K562 (cell line): ENCODE measurements around the gene HAUS6. TPM values are rescaled to one million over a fixed set of nuclear protein-coding genes. Genes with fewer than 3 reads are reported as not detected.

Experiments
- ATAC-seq: fragments of 200-7000 bp; cut with Tn5 transposase; 3 replicates; pipeline ENCODE4 v1.9.1; 2020; ENCODE audit warnings: moderate library complexity
- BruUV-seq: library from RNA; stranded (reverse); fragments of 400-500 nt; replicated peaks from 2 replicates; lab custom pipeline; 2021; lab: Mats Ljungman, UMichigan
- CTCF ChIA-PET: fragments of 300-600 bp; formaldehyde crosslinking; extraction: SDS; loops from one replicate; lab custom pipeline; 2021; ENCODE audit warnings: low intra/inter-chr PET ratio; lab: Yijun Ruan, JAX
- POLR2A ChIA-PET: fragments of 300-600, 350-650 bp; sonication (Branson Sonifier 250); formaldehyde crosslinking; extraction: SDS; loops from one replicate; lab custom pipeline; 2021; ENCODE audit warnings: antibody characterized with exemption, inconsistent platforms; lab: Yijun Ruan, JAX
- DNase-seq, 4 experiments: peaks; one replicate each; pipeline versions ENCODE4 v3.0.0 to v3.0.0-alpha.2; 2011 to 2018; ENCODE audit warnings: low spot score in 3 of 4, mixed read lengths in 3 of 4; ENCODE audit errors: extremely low read depth in 1 of 4
- FAIRE-seq: peaks from 2 replicates; lab custom pipeline; 2011; peaks lifted over from hg19 to GRCh38; lab: Jason Lieb, UNC
- H2AFZ ChIP-seq: 2 replicates; pipeline ENCODE4 v1.6.0; 2011; ENCODE audit warnings: low read depth, low read length, control low read depth, inconsistent platforms
- H3K27ac ChIP-seq: fragments of 200-600 bp; 3 replicates; pipeline ENCODE4 v1.8.0; 2011; ENCODE audit warnings: low read depth, mild to moderate bottlenecking, control low read depth, inconsistent platforms, low read length, moderate library complexity, mixed read lengths; ENCODE audit errors: extremely low read depth
- H3K27me3 ChIP-seq, 2 experiments: fragments of 300-600 bp in 1 of 2; 2 replicates in 1 of 2; 3 replicates in 1 of 2; pipeline versions ENCODE4 v1.6.0 to v1.8.0; 2011; ENCODE audit warnings: inconsistent platforms in 2 of 2, low read length in 2 of 2, mild to moderate bottlenecking in 1 of 2, mixed read lengths in 1 of 2, moderate library complexity in 1 of 2; ENCODE audit not compliant: control insufficient read depth in 2 of 2, insufficient read depth in 2 of 2
- H3K36me3 ChIP-seq: fragments of 300-600 bp; 3 replicates; pipeline ENCODE4 v1.8.0; 2011; ENCODE audit warnings: mild to moderate bottlenecking, low read length, inconsistent platforms; ENCODE audit not compliant: control insufficient read depth, insufficient read depth
- H3K4me1 ChIP-seq, 2 experiments: fragments of 200-600 bp in 1 of 2; replicated peaks in 1 of 2; 2 replicates in 1 of 2; 3 replicates in 1 of 2; pipeline versions ENCODE4 v1.5.1 to v1.8.0; 2011; ENCODE audit warnings: inconsistent platforms in 2 of 2, low read length in 2 of 2, mild to moderate bottlenecking in 1 of 2, mixed read lengths in 1 of 2, moderate library complexity in 1 of 2; ENCODE audit not compliant: control insufficient read depth in 2 of 2, insufficient read depth in 2 of 2
- H3K4me2 ChIP-seq: 2 replicates; pipeline ENCODE4 v1.6.1; 2011; ENCODE audit warnings: low read length, control low read depth, inconsistent platforms, mixed read lengths; ENCODE audit not compliant: insufficient read depth
- H3K4me3 ChIP-seq: fragments of 200-600 bp; sonication (generic), shearing (Covaris generic); 2 replicates; pipeline ENCODE4 v1.5.1; 2016; ENCODE audit warnings: control low read depth, inconsistent platforms
- H3K79me2 ChIP-seq: fragments of 200-600 bp; 3 replicates; pipeline ENCODE4 v1.8.0; 2011; ENCODE audit warnings: low read length, inconsistent platforms; ENCODE audit not compliant: control insufficient read depth, insufficient read depth
- H3K9ac ChIP-seq, 2 experiments: 2 replicates each; pipeline versions ENCODE4 v1.6.0 to v1.6.1; 2011; ENCODE audit warnings: low read depth in 2 of 2, low read length in 2 of 2, control low read depth in 1 of 2, inconsistent platforms in 1 of 2, mild to moderate bottlenecking in 1 of 2, mixed read lengths in 1 of 2; ENCODE audit not compliant: insufficient read depth in 1 of 2
- H3K9me1 ChIP-seq: one replicate; pipeline ENCODE4 v1.6.0; 2011; ENCODE audit warnings: inconsistent platforms, mild to moderate bottlenecking, low read length, moderate library complexity; ENCODE audit not compliant: control insufficient read depth, insufficient read depth
- H3K9me3 ChIP-seq: replicated peaks from 2 replicates; pipeline ENCODE4 v1.5.1; 2011; ENCODE audit warnings: low read depth, low read length, inconsistent platforms; ENCODE audit not compliant: control insufficient read depth, insufficient read depth
- H4K20me1 ChIP-seq: replicated peaks from 2 replicates; pipeline ENCODE4 v1.6.1; 2011; ENCODE audit warnings: low read length, inconsistent platforms, mixed read lengths; ENCODE audit not compliant: control insufficient read depth, insufficient read depth
- CTCFL ChIP-seq: IDR thresholded peaks from 2 replicates; pipeline ENCODE4 v1.6.1; 2011; ENCODE audit warnings: borderline replicate concordance, low read depth, mild to moderate bottlenecking, moderate library complexity, low read length; ENCODE audit not compliant: insufficient read depth, poor library complexity, severe bottlenecking
- E2F6 ChIP-seq, 2 experiments: IDR thresholded peaks; 2 replicates each; pipeline ENCODE4 v1.6.1; 2011; ENCODE audit warnings: borderline replicate concordance in 1 of 2, control low read depth in 1 of 2, low read depth in 1 of 2, low read length in 1 of 2, mild to moderate bottlenecking in 1 of 2, mixed read lengths in 1 of 2, moderate library complexity in 1 of 2; ENCODE audit not compliant: insufficient read depth in 1 of 2, insufficient read length in 1 of 2, poor library complexity in 1 of 2, severe bottlenecking in 1 of 2; ENCODE audit errors: extremely low read depth in 1 of 2
- ERF ChIP-seq: fragments of 450-650 bp; formaldehyde crosslinking; IDR thresholded peaks from 2 replicates; pipeline ENCODE4 v1.4.0; 2020; ENCODE audit warnings: mild to moderate bottlenecking, mixed read lengths
- FOSL1 ChIP-seq: fragments of 200-800 bp; sonication (Bioruptor generic); conservative IDR thresholded peaks from 2 replicates; pipeline ENCODE4 v1.6.1; 2016; ENCODE audit warnings: missing genetic modification characterization, missing compliant biosample characterization
- KLF6 ChIP-seq: fragments of 250-450 bp; sonication (Bioruptor Pico); IDR thresholded peaks from 2 replicates; pipeline ENCODE4 v1.4.0; 2020; ENCODE audit warnings: mild to moderate bottlenecking, moderate library complexity, borderline replicate concordance
- RBBP5 ChIP-seq: fragments of 200-600 bp; sonication (generic); IDR thresholded peaks from 2 replicates; pipeline ENCODE4 v1.6.1; 2012; ENCODE audit warnings: borderline replicate concordance, mild to moderate bottlenecking, low read length, control low read depth, inconsistent platforms; ENCODE audit not compliant: insufficient read depth, poor library complexity, severe bottlenecking
- RBM17 ChIP-seq: fragments of 200-400 bp; formaldehyde crosslinking; IDR thresholded peaks from 2 replicates; pipeline ENCODE4 v1.6.1; 2017; ENCODE audit warnings: low read depth, mild to moderate bottlenecking, low read length, borderline replicate concordance
- SAP30 ChIP-seq: fragments of 200-600 bp; sonication (generic); IDR thresholded peaks from 2 replicates; pipeline ENCODE4 v1.6.1; 2012; ENCODE audit warnings: borderline replicate concordance, low read depth, mild to moderate bottlenecking, moderate library complexity, low read length, control low read depth, inconsistent platforms; ENCODE audit not compliant: insufficient read depth, poor library complexity, severe bottlenecking
- VEZF1 ChIP-seq: fragments of 200-800 bp; sonication (Bioruptor generic); IDR thresholded peaks from 2 replicates; pipeline ENCODE4 v1.6.1; 2017; ENCODE audit warnings: missing genetic modification characterization, missing compliant biosample characterization
- ZNF146 ChIP-seq: IDR thresholded peaks from one replicate; pipeline ENCODE4 v1.6.1; 2018; ENCODE audit warnings: missing compliant biosample characterization; ENCODE audit not compliant: unreplicated experiment
- ZNF23 ChIP-seq: fragments of 250-450 bp; sonication (Bioruptor Pico); IDR thresholded peaks from 2 replicates; pipeline ENCODE4 v1.4.0; 2020; ENCODE audit warnings: mild to moderate bottlenecking
- WGBS: fragments of 100-300 bp; shearing (Covaris generic); methylation state at CpG from one replicate; pipeline ENCODE4 v1.1.6; 2016; ENCODE audit warnings: low coverage, mixed read lengths; ENCODE audit not compliant: insufficient coverage; ENCODE audit errors: missing lambda C conversion rate; 5-methylcytosine and 5-hydroxymethylcytosine counted together
- in situ Hi-C: fragments of 300-500 bp; cut with MboI; formaldehyde crosslinking; loops from 4 replicates; pipeline ENCODE4 v1.15.0; 2018; ENCODE audit warnings: inconsistent platforms, mixed read lengths
- intact Hi-C: fragments of 100-400 bp; cut with micrococcal nuclease; formaldehyde crosslinking; loops from 2 replicates; pipeline ENCODE4 v1.14.2; 2022
- polyA plus RNA-seq, 8 experiments: library from polyadenylated mRNA; depleted of rRNA in 4 of 8; stranded (reverse) in 5 of 8; unstranded in 3 of 8; fragments of >200 nt; fragmentation: Nextera tagmentation in 2 of 8; fragmentation: Illumina TruSeq in 1 of 8; extraction: Ambion mirVana in 2 of 8; extraction: Trizol in 1 of 8; gene quantifications; 2 replicates each; pipeline versions ENCODE4 v1.2.1 to v1.2.3, GENCODE V29; 2011 to 2014; ENCODE audit warnings: inconsistent platforms in 1 of 8, missing spikeins in 1 of 8
- total RNA-seq, 7 experiments: library from RNA; depleted of rRNA in 6 of 7; stranded (reverse); fragments of >200 nt in 6 of 7; fragmentation: Illumina TruSeq in 2 of 7; extraction: Trizol in 2 of 7; gene quantifications; 2 replicates each; pipeline versions ENCODE4 v1.2.1 to v1.2.3, GENCODE V29; 2011 to 2021; ENCODE audit warnings: low replicate concordance in 1 of 7

Gene HAUS6
- total and polyA plus RNA-seq, 9 of the 15 experiments (the other 6 are each of a cell fraction or from before 2014, with no cell fraction given), result 10.2 to 31.7 (median 23.1) TPM

- DNase-seq (peak; percentile 88 to 92 (median 88)), FAIRE-seq (peak; percentile 74), ATAC-seq (peak; percentile 90)
- in situ Hi-C loops (no loop called here), intact Hi-C loops (loop anchor here (2.0 to 5.0 kb wide), 2 partner anchors 126 to 408 kb away; no protein-coding TSS in a partner anchor)
- no TSS peak for BruUV-seq
- Histone ChIP-seq H3K4me1 (peaks cover 3 to 7% of the 10 kb centered on the region in 2 experiments; a peak in 4 of 5 replicates), H3K4me2 (peak within 1 kb of the TSS; percentile 98), H3K9ac (peak within 1 kb of the TSS; percentile 86 to 91), H3K4me3 (peak within 1 kb of the TSS; percentile 82), H3K36me3 (0 out of 3 replicates have a peak, but pooled peaks cover 2% of the 10 kb centered on the region), H3K9me1 (no peaks in the 10 kb centered on the region), H3K79me2 (peaks cover 24% of the 10 kb centered on the region), H3K9me3 (no peaks in the 10 kb centered on the region), H3K27ac (peak within 1 kb of the TSS; percentile 90), H3K27me3 (no peaks in the 10 kb centered on the region), H2AFZ (peak within 1 kb of the TSS; percentile 94), H4K20me1 (0 out of 2 replicates have a peak, but pooled peaks cover 5% of the 10 kb centered on the region)
- POLR2A ChIA-PET, result interaction anchor here (0.7 to 1.2 kb wide), 5 partner anchors 15 to 408 kb away, joined by 3 to 5 read pairs (median 3); no protein-coding TSS in a partner anchor
- CTCF ChIA-PET, result no interaction called here
- WGBS, result 0% methylated on average over 42 of the region's 82 CpGs
- no peak for TF ChIP-seq RBM17
- peak; percentile 30 for TF ChIP-seq CTCFL
- TF ChIP-seq KLF6 (CRISPR knock-in tag), result no peak
- TF ChIP-seq VEZF1 (CRISPR knock-in tag), result peak; percentile 52; the same call in 1 of the 2 replicates
- TF ChIP-seq E2F6 (IDR thresholded peaks at IDR 0.05; ENCODE audit: borderline replicate concordance in 1 of 2, extremely low read depth in 1 of 2, insufficient read depth in 1 of 2, insufficient read length in 1 of 2, low read depth in 1 of 2, low read length in 1 of 2, poor library complexity in 1 of 2, severe bottlenecking in 1 of 2), result peak in 1 of 2 experiments; percentile 46
- TF ChIP-seq ZNF146 (CRISPR knock-in tag), result no peak
- TF ChIP-seq FOSL1 (tag), result 0 out of 2 replicates have a peak, but pooled peaks have one; percentile 16
- no peak for TF ChIP-seq ERF (CRISPR knock-in tag)
- peak; percentile 82 for TF ChIP-seq RBBP5
- TF ChIP-seq SAP30, result peak; percentile 77
- no peak for TF ChIP-seq ZNF23 (CRISPR knock-in tag)
Observed at GRCh38 chr9:19048966-19049916, 53.5 kb downstream of the HAUS6 start, which contains the start of gene RRAGA. Gene RRAGA, plus strand, starts transcription at chr9:19049427. Its CDS starts 233 bp downstream, at chr9:19049660.
